ENCODE results near the gene PDZRN3.

Gene PDZRN3

DNA sequence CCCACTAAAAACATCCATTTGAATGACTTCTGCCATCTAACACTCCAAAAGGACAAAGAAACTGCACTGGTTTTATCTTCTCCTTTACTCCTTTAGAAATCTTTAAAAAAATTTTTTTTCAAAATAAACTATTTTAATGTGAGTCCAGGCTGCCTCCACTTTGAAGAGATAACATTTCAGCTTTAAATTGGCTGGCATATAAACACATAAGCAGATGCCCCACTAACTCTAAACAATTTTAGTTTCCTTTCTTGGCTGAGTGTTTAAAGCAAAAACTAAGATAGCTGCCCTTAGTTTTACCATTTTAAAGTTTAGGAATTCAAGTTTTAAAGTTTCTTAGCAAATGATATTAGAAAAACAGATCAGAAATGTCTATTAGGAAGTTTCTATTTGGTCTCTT, 39.9 kb downstream of the PDZRN3 start:
- TF ChIP-seq ZFP3 (CRISPR knock-in tag; IDR thresholded peaks at IDR 0.05): no peak
- no peak for TF ChIP-seq TSHZ2 (CRISPR knock-in tag; IDR thresholded peaks at IDR 0.05)
- no peak for TF ChIP-seq ISL1 (CRISPR knock-in tag; IDR thresholded peaks at IDR 0.05)
- TF ChIP-seq CSDC2 (CRISPR knock-in tag; IDR thresholded peaks at IDR 0.05): no peak
- no peak for TF ChIP-seq GLIS3 (CRISPR knock-in tag; IDR thresholded peaks at IDR 0.05)
- no peak for TF ChIP-seq ESRRG (CRISPR knock-in tag; IDR thresholded peaks at IDR 0.05)
- no peak for TF ChIP-seq TOX (CRISPR knock-in tag; IDR thresholded peaks at IDR 0.05; ENCODE audit: borderline replicate concordance)
- no peak for TF ChIP-seq RARB (CRISPR knock-in tag; IDR thresholded peaks at IDR 0.05)
- no peak for TF ChIP-seq BACH2 (CRISPR knock-in tag; IDR thresholded peaks at IDR 0.05; ENCODE audit: borderline replicate concordance)
- no peak for TF ChIP-seq ZC3H10 (CRISPR knock-in tag; IDR thresholded peaks at IDR 0.05)
- TF ChIP-seq, protein P1, sequence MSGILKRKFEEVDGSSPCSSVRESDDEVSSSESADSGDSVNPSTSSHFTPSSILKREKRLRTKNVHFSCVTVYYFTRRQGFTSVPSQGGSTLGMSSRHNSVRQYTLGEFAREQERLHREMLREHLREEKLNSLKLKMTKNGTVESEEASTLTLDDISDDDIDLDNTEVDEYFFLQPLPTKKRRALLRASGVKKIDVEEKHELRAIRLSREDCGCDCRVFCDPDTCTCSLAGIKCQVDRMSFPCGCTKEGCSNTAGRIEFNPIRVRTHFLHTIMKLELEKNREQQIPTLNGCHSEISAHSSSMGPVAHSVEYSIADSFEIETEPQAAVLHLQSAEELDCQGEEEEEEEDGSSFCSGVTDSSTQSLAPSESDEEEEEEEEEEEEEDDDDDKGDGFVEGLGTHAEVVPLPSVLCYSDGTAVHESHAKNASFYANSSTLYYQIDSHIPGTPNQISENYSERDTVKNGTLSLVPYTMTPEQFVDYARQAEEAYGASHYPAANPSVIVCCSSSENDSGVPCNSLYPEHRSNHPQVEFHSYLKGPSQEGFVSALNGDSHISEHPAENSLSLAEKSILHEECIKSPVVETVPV (CRISPR knock-in tag; IDR thresholded peaks at IDR 0.05): no peak
- TF ChIP-seq POU6F1 (CRISPR knock-in tag; IDR thresholded peaks at IDR 0.05; ENCODE audit: borderline replicate concordance, low read depth): no peak
- no peak for TF ChIP-seq PATZ1 (CRISPR knock-in tag; IDR thresholded peaks at IDR 0.05; ENCODE audit: borderline replicate concordance)
- ATAC-seq: no peak

DNA sequence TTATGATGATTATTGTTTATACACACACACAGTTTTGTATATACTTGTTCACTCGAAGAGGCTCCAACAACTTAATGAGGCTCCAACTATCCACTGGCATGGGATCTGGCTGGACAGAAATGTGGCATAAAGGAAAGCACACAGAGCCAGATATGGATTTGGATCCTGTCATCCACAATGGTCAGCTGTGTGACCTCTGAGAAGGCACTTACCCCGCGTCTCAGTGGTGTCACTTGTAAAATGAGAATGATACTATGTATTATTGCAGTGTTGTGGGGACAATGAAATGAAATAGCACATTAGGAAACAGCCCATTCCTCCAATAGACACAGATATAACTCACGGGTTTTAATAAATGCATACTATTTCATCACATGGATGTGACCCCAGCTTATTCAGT, 42.2 kb downstream of the PDZRN3 start:
- no peak for ATAC-seq

More for the DNA sequence above, 42.2 kb downstream of the PDZRN3 start:
- TF ChIP-seq TOX (CRISPR knock-in tag; IDR thresholded peaks at IDR 0.05; ENCODE audit: borderline replicate concordance): no peak
- no peak for TF ChIP-seq TSHZ2 (CRISPR knock-in tag; IDR thresholded peaks at IDR 0.05)
- no peak for TF ChIP-seq ARNTL (CRISPR knock-in tag; IDR thresholded peaks at IDR 0.05; ENCODE audit: borderline replicate concordance, low read depth)
- TF ChIP-seq PPARA (CRISPR knock-in tag; IDR thresholded peaks at IDR 0.05; ENCODE audit: borderline replicate concordance): no peak
- TF ChIP-seq ZFP3 (CRISPR knock-in tag; IDR thresholded peaks at IDR 0.05): no peak
- TF ChIP-seq ZNF565 (CRISPR knock-in tag; conservative IDR thresholded peaks at IDR 0.05; ENCODE audit: low read depth): no peak
- TF ChIP-seq ZC3H10 (CRISPR knock-in tag; IDR thresholded peaks at IDR 0.05): no peak
- TF ChIP-seq ESRRG (CRISPR knock-in tag; IDR thresholded peaks at IDR 0.05): no peak
- no peak for TF ChIP-seq ISL1 (CRISPR knock-in tag; IDR thresholded peaks at IDR 0.05)
- no peak for TF ChIP-seq ZNF70 (CRISPR knock-in tag; IDR thresholded peaks at IDR 0.05)
- no peak for TF ChIP-seq CSDC2 (CRISPR knock-in tag; IDR thresholded peaks at IDR 0.05)
- TF ChIP-seq SNAI2 (CRISPR knock-in tag; IDR thresholded peaks at IDR 0.05): no peak
- no peak for TF ChIP-seq BACH2 (CRISPR knock-in tag; IDR thresholded peaks at IDR 0.05; ENCODE audit: borderline replicate concordance)
